HepG2 (cell line): ENCODE data around the gene LYSMD2.

Experiments
- CHD2 ChIP-seq: IDR thresholded peaks from 2 replicates; pipeline ENCODE4 v1.6.1; 2011; ENCODE audit warnings: low read depth, low read length, improper control_type of control experiment
- ZSCAN29 ChIP-seq: sonication (generic); formaldehyde crosslinking; conservative IDR thresholded peaks from 2 replicates; pipeline ENCODE4 v1.4.0; 2020; ENCODE audit warnings: mild to moderate bottlenecking, missing genetic modification reagents
- TF ChIP-seq, protein P1 (sequence below): sonication (generic); formaldehyde crosslinking; IDR thresholded peaks from 2 replicates; pipeline ENCODE4 v1.5.0; 2020; ENCODE audit warnings: mild to moderate bottlenecking, missing genetic modification reagents, moderate library complexity
- TF ChIP-seq, protein P2 (sequence below): IDR thresholded peaks from 2 replicates; pipeline ENCODE4 v1.6.1; 2016
- TF ChIP-seq, protein P3 (sequence below): sonication (generic); formaldehyde crosslinking; IDR thresholded peaks from 2 replicates; pipeline ENCODE4 v1.4.0; 2020; ENCODE audit warnings: missing genetic modification reagents, borderline replicate concordance
- TF ChIP-seq, protein P4 (sequence below): sonication (generic); formaldehyde crosslinking; IDR thresholded peaks from 2 replicates; pipeline ENCODE4 v1.8.0; 2022; ENCODE audit warnings: mild to moderate bottlenecking, missing genetic modification reagents, moderate library complexity
- TF ChIP-seq, protein P5 (sequence below): sonication (generic); formaldehyde crosslinking; IDR thresholded peaks from 2 replicates; pipeline ENCODE4 v1.9.0; 2021; ENCODE audit warnings: missing genetic modification reagents, borderline replicate concordance

DNA sequence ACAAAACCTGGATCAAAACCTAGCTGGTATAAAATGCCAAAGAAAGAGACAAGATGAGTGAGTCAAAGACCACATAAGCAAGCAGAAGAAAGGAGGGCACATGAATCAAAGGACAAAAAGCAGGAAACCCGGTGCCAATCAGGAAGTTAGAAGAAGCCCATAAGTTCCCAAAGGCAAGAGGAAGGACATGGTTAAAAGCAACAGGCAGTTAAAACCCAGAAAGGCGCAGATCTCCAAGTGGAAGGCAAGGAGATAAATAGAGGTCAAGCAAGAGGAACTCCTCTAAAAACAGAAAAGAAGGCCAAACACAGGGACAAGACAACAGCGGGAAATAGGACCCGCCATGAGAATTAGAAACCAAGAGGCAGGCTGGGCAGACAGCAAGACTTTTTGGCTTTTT lies 18.3 kb upstream of the LYSMD2 start:
- TF ChIP-seq, protein P1, sequence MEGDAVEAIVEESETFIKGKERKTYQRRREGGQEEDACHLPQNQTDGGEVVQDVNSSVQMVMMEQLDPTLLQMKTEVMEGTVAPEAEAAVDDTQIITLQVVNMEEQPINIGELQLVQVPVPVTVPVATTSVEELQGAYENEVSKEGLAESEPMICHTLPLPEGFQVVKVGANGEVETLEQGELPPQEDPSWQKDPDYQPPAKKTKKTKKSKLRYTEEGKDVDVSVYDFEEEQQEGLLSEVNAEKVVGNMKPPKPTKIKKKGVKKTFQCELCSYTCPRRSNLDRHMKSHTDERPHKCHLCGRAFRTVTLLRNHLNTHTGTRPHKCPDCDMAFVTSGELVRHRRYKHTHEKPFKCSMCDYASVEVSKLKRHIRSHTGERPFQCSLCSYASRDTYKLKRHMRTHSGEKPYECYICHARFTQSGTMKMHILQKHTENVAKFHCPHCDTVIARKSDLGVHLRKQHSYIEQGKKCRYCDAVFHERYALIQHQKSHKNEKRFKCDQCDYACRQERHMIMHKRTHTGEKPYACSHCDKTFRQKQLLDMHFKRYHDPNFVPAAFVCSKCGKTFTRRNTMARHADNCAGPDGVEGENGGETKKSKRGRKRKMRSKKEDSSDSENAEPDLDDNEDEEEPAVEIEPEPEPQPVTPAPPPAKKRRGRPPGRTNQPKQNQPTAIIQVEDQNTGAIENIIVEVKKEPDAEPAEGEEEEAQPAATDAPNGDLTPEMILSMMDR (CRISPR knock-in tag): no peak
- no peak for TF ChIP-seq ZSCAN29 (CRISPR knock-in tag)
- TF ChIP-seq, protein P2, sequence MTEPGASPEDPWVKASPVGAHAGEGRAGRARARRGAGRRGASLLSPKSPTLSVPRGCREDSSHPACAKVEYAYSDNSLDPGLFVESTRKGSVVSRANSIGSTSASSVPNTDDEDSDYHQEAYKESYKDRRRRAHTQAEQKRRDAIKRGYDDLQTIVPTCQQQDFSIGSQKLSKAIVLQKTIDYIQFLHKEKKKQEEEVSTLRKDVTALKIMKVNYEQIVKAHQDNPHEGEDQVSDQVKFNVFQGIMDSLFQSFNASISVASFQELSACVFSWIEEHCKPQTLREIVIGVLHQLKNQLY (CRISPR knock-in tag): no peak
- TF ChIP-seq, protein P3, sequence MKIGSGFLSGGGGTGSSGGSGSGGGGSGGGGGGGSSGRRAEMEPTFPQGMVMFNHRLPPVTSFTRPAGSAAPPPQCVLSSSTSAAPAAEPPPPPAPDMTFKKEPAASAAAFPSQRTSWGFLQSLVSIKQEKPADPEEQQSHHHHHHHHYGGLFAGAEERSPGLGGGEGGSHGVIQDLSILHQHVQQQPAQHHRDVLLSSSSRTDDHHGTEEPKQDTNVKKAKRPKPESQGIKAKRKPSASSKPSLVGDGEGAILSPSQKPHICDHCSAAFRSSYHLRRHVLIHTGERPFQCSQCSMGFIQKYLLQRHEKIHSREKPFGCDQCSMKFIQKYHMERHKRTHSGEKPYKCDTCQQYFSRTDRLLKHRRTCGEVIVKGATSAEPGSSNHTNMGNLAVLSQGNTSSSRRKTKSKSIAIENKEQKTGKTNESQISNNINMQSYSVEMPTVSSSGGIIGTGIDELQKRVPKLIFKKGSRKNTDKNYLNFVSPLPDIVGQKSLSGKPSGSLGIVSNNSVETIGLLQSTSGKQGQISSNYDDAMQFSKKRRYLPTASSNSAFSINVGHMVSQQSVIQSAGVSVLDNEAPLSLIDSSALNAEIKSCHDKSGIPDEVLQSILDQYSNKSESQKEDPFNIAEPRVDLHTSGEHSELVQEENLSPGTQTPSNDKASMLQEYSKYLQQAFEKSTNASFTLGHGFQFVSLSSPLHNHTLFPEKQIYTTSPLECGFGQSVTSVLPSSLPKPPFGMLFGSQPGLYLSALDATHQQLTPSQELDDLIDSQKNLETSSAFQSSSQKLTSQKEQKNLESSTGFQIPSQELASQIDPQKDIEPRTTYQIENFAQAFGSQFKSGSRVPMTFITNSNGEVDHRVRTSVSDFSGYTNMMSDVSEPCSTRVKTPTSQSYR (CRISPR knock-in tag): no peak
- TF ChIP-seq CHD2: no peak
- TF ChIP-seq, protein P4, sequence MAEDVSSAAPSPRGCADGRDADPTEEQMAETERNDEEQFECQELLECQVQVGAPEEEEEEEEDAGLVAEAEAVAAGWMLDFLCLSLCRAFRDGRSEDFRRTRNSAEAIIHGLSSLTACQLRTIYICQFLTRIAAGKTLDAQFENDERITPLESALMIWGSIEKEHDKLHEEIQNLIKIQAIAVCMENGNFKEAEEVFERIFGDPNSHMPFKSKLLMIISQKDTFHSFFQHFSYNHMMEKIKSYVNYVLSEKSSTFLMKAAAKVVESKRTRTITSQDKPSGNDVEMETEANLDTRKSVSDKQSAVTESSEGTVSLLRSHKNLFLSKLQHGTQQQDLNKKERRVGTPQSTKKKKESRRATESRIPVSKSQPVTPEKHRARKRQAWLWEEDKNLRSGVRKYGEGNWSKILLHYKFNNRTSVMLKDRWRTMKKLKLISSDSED (CRISPR knock-in tag): no peak
- TF ChIP-seq, protein P5, sequence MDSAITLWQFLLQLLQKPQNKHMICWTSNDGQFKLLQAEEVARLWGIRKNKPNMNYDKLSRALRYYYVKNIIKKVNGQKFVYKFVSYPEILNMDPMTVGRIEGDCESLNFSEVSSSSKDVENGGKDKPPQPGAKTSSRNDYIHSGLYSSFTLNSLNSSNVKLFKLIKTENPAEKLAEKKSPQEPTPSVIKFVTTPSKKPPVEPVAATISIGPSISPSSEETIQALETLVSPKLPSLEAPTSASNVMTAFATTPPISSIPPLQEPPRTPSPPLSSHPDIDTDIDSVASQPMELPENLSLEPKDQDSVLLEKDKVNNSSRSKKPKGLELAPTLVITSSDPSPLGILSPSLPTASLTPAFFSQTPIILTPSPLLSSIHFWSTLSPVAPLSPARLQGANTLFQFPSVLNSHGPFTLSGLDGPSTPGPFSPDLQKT (CRISPR knock-in tag): no peak
